ENCODE measurements around the gene CKS2.
"Not testable (repeated sequence)": the region's sequence is repeated elsewhere in the genome, so short reads cannot be mapped to it uniquely, and the experiment has no call there.

CKS2 gene

GRCh38 chr9:89311346-89312221, 589 bp downstream of the CKS2 start:
- no peak for DNase-seq

GRCh38 chr9:89312222-89312571, 1.2 kb downstream of the CKS2 start:
- DNase-seq = no peak

GRCh38 chr9:89313842-89314241, 2.8 kb downstream of the CKS2 start:
- no peak for DNase-seq

- DNase-seq = no peak
These were observed 4.0 kb downstream of the CKS2 start for GRCh38 chr9:89314955-89315354.

GRCh38 chr9:89315482-89315881, 4.5 kb downstream of the CKS2 start:
- DNase-seq = no peak

- DNase-seq = no peak
These were observed 6.3 kb downstream of the CKS2 start for GRCh38 chr9:89317282-89317681.

GRCh38 chr9:89318123-89319014, 7.4 kb downstream of the CKS2 start, which contains the start of gene SECISBP2:
TSS of gene SECISBP2 (plus strand) at chr9:89318500. CDS start at chr9:89318577, 77 bp downstream.
- DNase-seq = peak; percentile 96

GRCh38 chr9:89319015-89319905, 8.3 kb downstream of the CKS2 start:
- DNase-seq = no peak

GRCh38 chr9:89323390-89323789, 12.4 kb downstream of the CKS2 start:
- no peak for DNase-seq

GRCh38 chr9:89325733-89326132, 14.7 kb downstream of the CKS2 start:
- no peak for DNase-seq

GRCh38 chr9:89328064-89328463, 17.1 kb downstream of the CKS2 start:
- DNase-seq = no peak

GRCh38 chr9:89329917-89330316, 18.9 kb downstream of the CKS2 start:
- no peak for DNase-seq

GRCh38 chr9:89330513-89330912, 19.5 kb downstream of the CKS2 start:
- DNase-seq = no peak

GRCh38 chr9:89339807-89340206, 28.8 kb downstream of the CKS2 start:
- DNase-seq = no peak

GRCh38 chr9:89340332-89340731, 29.3 kb downstream of the CKS2 start:
- DNase-seq = no peak

- no peak for DNase-seq
These were observed 31.2 kb downstream of the CKS2 start for GRCh38 chr9:89342213-89342612.

GRCh38 chr9:89342948-89343347, 32.0 kb downstream of the CKS2 start:
- no peak for DNase-seq

GRCh38 chr9:89343812-89344211, 32.8 kb downstream of the CKS2 start:
- DNase-seq = not testable (repeated sequence)

GRCh38 chr9:89345476-89345875, 34.5 kb downstream of the CKS2 start:
- DNase-seq = no peak

GRCh38 chr9:89346696-89347095, 35.7 kb downstream of the CKS2 start:
- no peak for DNase-seq

- DNase-seq = no peak
These were observed 36.7 kb downstream of the CKS2 start for GRCh38 chr9:89347651-89348050.

- DNase-seq = no peak
These were observed 38.6 kb downstream of the CKS2 start for GRCh38 chr9:89349607-89350006.
